GM12878 (cell line): ENCODE results near the gene ARHGEF26. TPM values are rescaled to one million over a fixed set of nuclear protein-coding genes. Genes with fewer than 3 reads are reported as not detected.
A peak's percentile ranks its signal among the peaks of the same experiment; 100 is the strongest.

Source experiments
- ATAC-seq: fragments of 200-7000 bp; cut with Tn5 transposase; 3 replicates; pipeline ENCODE4 v1.9.1; 2020; ENCODE audit warnings: mild to moderate bottlenecking, moderate library complexity
- BruUV-seq: library from RNA; stranded (reverse); fragments of 400-500 nt; replicated peaks from 2 replicates; lab custom pipeline; 2021; lab: Mats Ljungman, UMichigan
- CTCF ChIA-PET: fragments of 300-600 bp; sonication (Branson Sonifier 250); formaldehyde crosslinking; extraction: SDS; loops from one replicate; lab custom pipeline; 2021; ENCODE audit warnings: inconsistent platforms; lab: Yijun Ruan, JAX
- POLR2A ChIA-PET: fragments of 350-600 bp; formaldehyde crosslinking; extraction: SDS; loops from one replicate; lab custom pipeline; 2021; ENCODE audit warnings: inconsistent platforms; lab: Charles Lee
- RAD21 ChIA-PET: fragments of 300-600 bp; sonication (Branson Sonifier 250); formaldehyde crosslinking; loops from one replicate; lab custom pipeline; 2023; ENCODE audit warnings: antibody characterized with exemption; ENCODE audit not compliant: unreplicated experiment; lab: Charles Lee
- SMC1A ChIA-PET: fragments of 300-600 bp; sonication (Branson Sonifier 250); formaldehyde crosslinking; loops from one replicate; lab custom pipeline; 2023; ENCODE audit not compliant: unreplicated experiment, uncharacterized antibody; lab: Charles Lee
- DNase-seq: peaks from one replicate; pipeline ENCODE4 v3.0.0-alpha.2; 2011; ENCODE audit warnings: low read depth, low spot score
- FAIRE-seq: peaks from 3 replicates; lab custom pipeline; 2011; peaks lifted over from hg19 to GRCh38; lab: Jason Lieb, UNC
- H2AFZ ChIP-seq: 2 replicates; pipeline ENCODE4 v1.6.0; 2011; ENCODE audit warnings: low read depth, low read length, control low read depth; ENCODE audit not compliant: control insufficient read depth
- H3K27ac ChIP-seq: 2 replicates; pipeline ENCODE4 v1.5.1; 2011; ENCODE audit warnings: control low read depth; ENCODE audit not compliant: control insufficient read depth, insufficient read depth
- H3K27me3 ChIP-seq, 2 experiments: replicated peaks in 1 of 2; 2 replicates each; pipeline versions ENCODE4 v1.6.0 to v1.6.1; 2011; ENCODE audit warnings: low read length in 1 of 2; ENCODE audit not compliant: control insufficient read depth in 2 of 2, insufficient read depth in 2 of 2
- H3K36me3 ChIP-seq, 2 experiments: 2 replicates each; pipeline ENCODE4 v1.5.1; 2011; ENCODE audit warnings: low read length in 1 of 2; ENCODE audit not compliant: control insufficient read depth in 2 of 2, insufficient read depth in 2 of 2
- H3K4me1 ChIP-seq: 2 replicates; pipeline ENCODE4 v1.6.1; 2011; ENCODE audit warnings: mild to moderate bottlenecking, low read length, moderate library complexity, mixed read lengths; ENCODE audit not compliant: control insufficient read depth, insufficient read depth
- H3K4me2 ChIP-seq: 2 replicates; pipeline ENCODE4 v1.6.0; 2011; ENCODE audit warnings: control low read depth; ENCODE audit not compliant: control insufficient read depth, insufficient read depth
- H3K4me3 ChIP-seq: fragments of 200-600 bp; sonication (generic); 2 replicates; pipeline ENCODE4 v1.5.1; 2016
- H3K79me2 ChIP-seq: 2 replicates; pipeline ENCODE4 v1.6.0; 2011; ENCODE audit warnings: low read length; ENCODE audit not compliant: control insufficient read depth, insufficient read depth
- H3K9ac ChIP-seq: 2 replicates; pipeline ENCODE4 v1.8.0; 2011; ENCODE audit warnings: low read length, control low read depth, mixed read lengths; ENCODE audit not compliant: control insufficient read depth, insufficient read depth
- H3K9me3 ChIP-seq: replicated peaks from 3 replicates; pipeline ENCODE4 v1.5.1; 2011; ENCODE audit warnings: mild to moderate bottlenecking, low read length; ENCODE audit not compliant: control insufficient read depth, insufficient read depth
- H4K20me1 ChIP-seq: 2 replicates; pipeline ENCODE4 v1.6.0; 2011; ENCODE audit not compliant: control insufficient read depth, insufficient read depth
- BMI1 ChIP-seq: fragments of 450-650 bp; IDR thresholded peaks from 2 replicates; pipeline ENCODE4 v1.6.1; 2016; ENCODE audit warnings: mild to moderate bottlenecking, moderate library complexity, borderline replicate concordance
- CTCF ChIP-seq, 3 experiments: IDR thresholded peaks in 2 of 3; conservative IDR thresholded peaks in 1 of 3; 2 replicates each; pipeline ENCODE4 v1.5.1; 2011; ENCODE audit warnings: low read depth in 3 of 3, low read length in 3 of 3, mild to moderate bottlenecking in 3 of 3, control low read depth in 2 of 3, moderate library complexity in 2 of 3, inconsistent platforms in 1 of 3, mixed read lengths in 1 of 3; ENCODE audit not compliant: control insufficient read depth in 2 of 3, insufficient read depth in 1 of 3; ENCODE audit errors: extremely low read depth in 1 of 3
- HDGF ChIP-seq: fragments of 450-650 bp; IDR thresholded peaks from 2 replicates; pipeline ENCODE4 v1.6.1; 2016; ENCODE audit warnings: antibody characterized with exemption
- MTA3 ChIP-seq: IDR thresholded peaks from 2 replicates; pipeline ENCODE4 v1.6.1; 2012; ENCODE audit warnings: low read length, inconsistent platforms, borderline replicate concordance
- RUNX3 ChIP-seq: IDR thresholded peaks from 2 replicates; pipeline ENCODE4 v1.6.1; 2012; ENCODE audit warnings: low read length, inconsistent platforms
- ZNF24 ChIP-seq: fragments of 450-650 bp; IDR thresholded peaks from 2 replicates; pipeline ENCODE4 v1.6.1; 2017; ENCODE audit warnings: antibody characterized with exemption, mild to moderate bottlenecking
- WGBS: methylation state at CpG from one replicate; pipeline ENCODE4 v1.1.6; 2016; ENCODE audit warnings: low lambda C conversion rate; ENCODE audit not compliant: insufficient replicate concordance, insufficient coverage; ENCODE audit errors: missing lambda C conversion rate; 5-methylcytosine and 5-hydroxymethylcytosine counted together
- in situ Hi-C: fragments of 300-500 bp; cut with MboI; formaldehyde crosslinking; loops from 9 replicates; pipeline ENCODE4 v1.14.3; 2018; ENCODE audit warnings: mixed read lengths
- intact Hi-C: fragments of 100-400 bp; cut with micrococcal nuclease; formaldehyde crosslinking; loops from one replicate; pipeline ENCODE4 v1.14.2; 2022; ENCODE audit not compliant: unreplicated experiment
- polyA plus RNA-seq, 11 experiments: library from polyadenylated mRNA; depleted of rRNA in 4 of 11; unstranded in 6 of 11; stranded (reverse) in 5 of 11; fragments of >200 nt; fragmentation: Nextera tagmentation in 4 of 11; fragmentation: Illumina TruSeq in 1 of 11; extraction: Ambion mirVana in 4 of 11; extraction: Trizol in 1 of 11; gene quantifications; 1 replicate in 1 of 11; 2 replicates in 10 of 11; pipeline versions ENCODE4 v1.2.1 to v1.2.3, GENCODE V29; 2011 to 2016; ENCODE audit warnings: inconsistent platforms in 2 of 11, missing spikeins in 2 of 11, low read depth in 1 of 11
- total RNA-seq, 4 experiments: library from RNA; depleted of rRNA in 3 of 4; stranded (reverse); fragments of >200 nt in 3 of 4; fragmentation: Illumina TruSeq in 1 of 4; extraction: Trizol in 1 of 4; gene quantifications; 2 replicates each; pipeline versions ENCODE4 v1.2.1 to v1.2.3, GENCODE V29; 2013 to 2021

The ARHGEF26 gene
- total and polyA plus RNA-seq, 10 of the 15 experiments (the other 5 are each of a cell fraction or from before 2014, with no cell fraction given), result 0.02 to 0.47 (median 0.05) TPM; not detected in 1

- H3K27ac ChIP-seq, result no peak overlapping the region
- intact Hi-C loops (no loop called here), in situ Hi-C loops (no loop called here)
- TF ChIP-seq RUNX3, result 0 out of 2 replicates have a peak, but pooled peaks have one; percentile 5
- TF ChIP-seq ZNF24, result no peak
- DNase-seq (no peak), FAIRE-seq (no peak), ATAC-seq (peak; percentile 69)
- SMC1A ChIA-PET, result interaction anchor here (0.8 kb wide), 1 partner anchor 12 kb away, joined by 3 read pairs; no protein-coding TSS in a partner anchor
- no peak overlapping the region for H3K4me3 ChIP-seq
- BruUV-seq, result no TSS peak
- CTCF ChIA-PET, result no interaction called here
- no peak overlapping the region for H3K9ac ChIP-seq
- RAD21 ChIA-PET, result no interaction called here
- no peak overlapping the region for H3K4me2 ChIP-seq
- POLR2A ChIA-PET, result no interaction called here
- H3K4me1 ChIP-seq, result no peaks in the 10 kb centered on the region; the same call in 1 of the 2 replicates
- H3K27me3 ChIP-seq, result no peaks in the 10 kb centered on the region
- H2AFZ ChIP-seq, result no peak overlapping the region
- H3K36me3 ChIP-seq, result peaks cover 6 to 10% of the 10 kb centered on the region in 2 experiments
- no peaks in the 10 kb centered on the region for H3K9me3 ChIP-seq
- H4K20me1 ChIP-seq, result no peaks in the 10 kb centered on the region
- H3K79me2 ChIP-seq, result no peaks in the 10 kb centered on the region
Measured at GRCh38 chr3:154304116-154304786, 183.1 kb downstream of the ARHGEF26 start.

GRCh38 chr3:154304936-154305335 lies 183.7 kb downstream of the ARHGEF26 start:
- SMC1A ChIA-PET, result interaction anchor here (0.8 kb wide), 1 partner anchor 11 kb away, joined by 3 read pairs; no protein-coding TSS in a partner anchor
- no peak overlapping the region for H2AFZ ChIP-seq
- no peaks in the 10 kb centered on the region for H3K27me3 ChIP-seq
- H3K4me2 ChIP-seq, result no peak overlapping the region
- intact Hi-C loops (no loop called here), in situ Hi-C loops (no loop called here)
- H3K79me2 ChIP-seq, result no peaks in the 10 kb centered on the region
- TF ChIP-seq MTA3 (no peak), HDGF (no peak), CTCF (IDR thresholded peaks at IDR 0.05 in 2 of 3, conservative IDR thresholded peaks at IDR 0.05 in 1 of 3; ENCODE audit: control insufficient read depth in 2 of 3, extremely low read depth in 1 of 3, insufficient read depth in 1 of 3, low read depth in 3 of 3, low read length in 3 of 3) (no peak), BMI1 (peak; percentile 62; the same call in 1 of the 2 replicates)
- no peaks in the 10 kb centered on the region; the same call in 1 of the 2 replicates for H3K4me1 ChIP-seq
- FAIRE-seq, result no peak
- POLR2A ChIA-PET, result no interaction called here
- RAD21 ChIA-PET, result no interaction called here
- CTCF ChIA-PET, result interaction anchor here (1.0 kb wide), 1 partner anchor 11 kb away, joined by 3 read pairs; no protein-coding TSS in a partner anchor
- H3K36me3 ChIP-seq, result peaks cover 6 to 10% of the 10 kb centered on the region in 2 experiments
- no peaks in the 10 kb centered on the region for H3K9me3 ChIP-seq
- ATAC-seq, result peak; percentile 72
- H3K27ac ChIP-seq, result no peak overlapping the region
- 48% methylated on average over 3 of the region's 3 CpGs for WGBS
- BruUV-seq, result no TSS peak
- no peak overlapping the region for H3K9ac ChIP-seq
- no peak for DNase-seq
- no peaks in the 10 kb centered on the region for H4K20me1 ChIP-seq
- H3K4me3 ChIP-seq, result no peak overlapping the region
